Loucy (cell line): Measurements from ENCODE around the gene NFE2.

ENCODE experiments used
- EZH2phosphoT487 ChIP-seq: fragments of 200-600 bp; IDR thresholded peaks from 2 replicates; pipeline ENCODE4 v1.6.1; 2018; ENCODE audit warnings: antibody characterized with exemption, mild to moderate bottlenecking, moderate library complexity, borderline replicate concordance
- TF ChIP-seq, protein P1 (sequence below): fragments of 200-600 bp; sonication (generic); conservative IDR thresholded peaks from 2 replicates; pipeline ENCODE4 v1.5.1; 2014; ENCODE audit warnings: mild to moderate bottlenecking, antibody characterized with exemption, low read length

DNA sequence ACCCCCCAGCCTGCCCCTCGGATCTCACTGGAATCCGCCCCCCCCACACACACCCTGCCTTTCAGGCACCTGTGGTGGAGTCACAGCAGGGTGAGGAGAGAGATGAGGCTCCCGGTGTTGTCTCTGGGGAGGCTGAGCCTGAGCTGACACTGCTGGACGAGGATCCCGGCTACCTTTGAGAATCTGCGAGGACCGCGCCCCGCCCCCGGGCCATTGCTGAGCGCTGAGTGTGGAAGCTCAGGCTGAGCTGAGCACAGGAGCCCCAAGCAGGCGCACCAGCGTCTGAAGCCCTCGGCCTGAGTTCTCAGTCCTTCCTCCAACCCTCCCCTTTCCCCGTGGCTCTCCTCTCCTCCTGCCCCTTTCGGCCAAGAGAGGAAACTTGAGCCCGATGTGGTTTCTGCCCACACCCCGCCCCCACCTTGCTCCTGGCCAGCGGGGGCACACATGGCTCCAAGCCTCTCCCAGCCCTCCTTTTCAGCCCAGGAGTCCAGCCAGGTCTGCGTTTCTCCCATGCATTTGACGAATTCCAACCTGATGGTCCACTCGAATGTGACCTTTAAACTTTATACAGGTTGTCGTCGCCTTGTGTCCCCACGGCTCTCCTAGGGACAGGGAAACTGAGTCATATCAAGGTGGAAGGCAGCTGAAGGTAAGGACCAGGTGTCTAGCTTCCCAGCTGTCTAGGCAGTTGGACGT lies at the start of gene NFE2:
- TF ChIP-seq, protein P1, sequence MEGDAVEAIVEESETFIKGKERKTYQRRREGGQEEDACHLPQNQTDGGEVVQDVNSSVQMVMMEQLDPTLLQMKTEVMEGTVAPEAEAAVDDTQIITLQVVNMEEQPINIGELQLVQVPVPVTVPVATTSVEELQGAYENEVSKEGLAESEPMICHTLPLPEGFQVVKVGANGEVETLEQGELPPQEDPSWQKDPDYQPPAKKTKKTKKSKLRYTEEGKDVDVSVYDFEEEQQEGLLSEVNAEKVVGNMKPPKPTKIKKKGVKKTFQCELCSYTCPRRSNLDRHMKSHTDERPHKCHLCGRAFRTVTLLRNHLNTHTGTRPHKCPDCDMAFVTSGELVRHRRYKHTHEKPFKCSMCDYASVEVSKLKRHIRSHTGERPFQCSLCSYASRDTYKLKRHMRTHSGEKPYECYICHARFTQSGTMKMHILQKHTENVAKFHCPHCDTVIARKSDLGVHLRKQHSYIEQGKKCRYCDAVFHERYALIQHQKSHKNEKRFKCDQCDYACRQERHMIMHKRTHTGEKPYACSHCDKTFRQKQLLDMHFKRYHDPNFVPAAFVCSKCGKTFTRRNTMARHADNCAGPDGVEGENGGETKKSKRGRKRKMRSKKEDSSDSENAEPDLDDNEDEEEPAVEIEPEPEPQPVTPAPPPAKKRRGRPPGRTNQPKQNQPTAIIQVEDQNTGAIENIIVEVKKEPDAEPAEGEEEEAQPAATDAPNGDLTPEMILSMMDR = no peak; the same call in 1 of the 2 replicates
- no peak for TF ChIP-seq EZH2phosphoT487
